ENCODE results near the gene APOA1.

The APOA1 gene

GRCh38 chr11:116833816-116834534 is 3.4 kb downstream of the APOA1 start:
- TF ChIP-seq GATA1 (IDR thresholded peaks at IDR 0.05; ENCODE audit: low read depth, low read length) (no peak), POLR2A (IDR thresholded peaks at IDR 0.05; ENCODE audit: low read length) (no peak)
- DNase-seq = no peak

- TF ChIP-seq POLR2A (IDR thresholded peaks at IDR 0.05; ENCODE audit: low read length) (no peak), GATA1 (IDR thresholded peaks at IDR 0.05; ENCODE audit: low read depth, low read length) (no peak)
- DNase-seq = no peak
Observed at GRCh38 chr11:116833491-116833815, 4.0 kb downstream of the APOA1 start.

- TF ChIP-seq GATA1 (IDR thresholded peaks at IDR 0.05; ENCODE audit: low read depth, low read length) = no peak
- TF ChIP-seq POLR2A (IDR thresholded peaks at IDR 0.05; ENCODE audit: low read length) = no peak
- DNase-seq = no peak
Observed at GRCh38 chr11:116832350-116833290, 4.8 kb downstream of the APOA1 start.

GRCh38 chr11:116831790-116832349 is 5.6 kb downstream of the APOA1 start:
- TF ChIP-seq POLR2A (IDR thresholded peaks at IDR 0.05; ENCODE audit: low read length) (no peak), GATA1 (IDR thresholded peaks at IDR 0.05; ENCODE audit: low read depth, low read length) (no peak)
- DNase-seq = no peak

GRCh38 chr11:116830184-116830912 is 7.1 kb downstream of the APOA1 start:
- DNase-seq = no peak
- TF ChIP-seq POLR2A (IDR thresholded peaks at IDR 0.05; ENCODE audit: low read length) = no peak
- TF ChIP-seq GATA1 (IDR thresholded peaks at IDR 0.05; ENCODE audit: low read depth, low read length) = no peak

GRCh38 chr11:116829525-116830183 is 7.8 kb downstream of the APOA1 start, which contains the start of gene APOC3:
APOC3 (plus strand) TSS chr11:116829907; CDS start chr11:116830583, 676 bp downstream.
- DNase-seq = no peak
- TF ChIP-seq POLR2A (IDR thresholded peaks at IDR 0.05; ENCODE audit: low read length) (no peak), GATA1 (IDR thresholded peaks at IDR 0.05; ENCODE audit: low read depth, low read length) (no peak)

- TF ChIP-seq GATA1 (IDR thresholded peaks at IDR 0.05; ENCODE audit: low read depth, low read length) (no peak), POLR2A (IDR thresholded peaks at IDR 0.05; ENCODE audit: low read length) (no peak)
- DNase-seq = peak; percentile 9 to 37
Observed at GRCh38 chr11:116828632-116829524, 8.5 kb downstream of the APOA1 start.

GRCh38 chr11:116827461-116827860 is 10.0 kb downstream of the APOA1 start:
- no peak for DNase-seq
- no peak for TF ChIP-seq POLR2A (IDR thresholded peaks at IDR 0.05; ENCODE audit: low read length)
- TF ChIP-seq GATA1 (IDR thresholded peaks at IDR 0.05; ENCODE audit: low read depth, low read length) = no peak

- no peak for DNase-seq
- TF ChIP-seq POLR2A (IDR thresholded peaks at IDR 0.05; ENCODE audit: low read length) (no peak), GATA1 (IDR thresholded peaks at IDR 0.05; ENCODE audit: low read depth, low read length) (no peak)
Observed at GRCh38 chr11:116826751-116827431, 10.5 kb downstream of the APOA1 start.

GRCh38 chr11:116825854-116826750 is 11.3 kb downstream of the APOA1 start:
- no peak for DNase-seq
- TF ChIP-seq GATA1 (IDR thresholded peaks at IDR 0.05; ENCODE audit: low read depth, low read length) = no peak
- TF ChIP-seq POLR2A (IDR thresholded peaks at IDR 0.05; ENCODE audit: low read length) = no peak

GRCh38 chr11:116825434-116825833 is 12.0 kb downstream of the APOA1 start:
- DNase-seq = no peak
- no peak for TF ChIP-seq POLR2A (IDR thresholded peaks at IDR 0.05; ENCODE audit: low read length)
- no peak for TF ChIP-seq GATA1 (IDR thresholded peaks at IDR 0.05; ENCODE audit: low read depth, low read length)
